Activated CD8-positive, alpha-beta memory T cell treated with anti-CD3 and anti-CD28 coated beads, Interleukin-2, amount 50 U/mL, for 48 hours (primary cell): ENCODE results near the gene E2F1.

Experiments used
- DNase-seq: peaks from one replicate; pipeline ENCODE4 v3.0.0-alpha.2; 2020

E2F1 gene

GRCh38 chr20:33669873-33670640, 16.1 kb downstream of the E2F1 start:
- no peak for DNase-seq

GRCh38 chr20:33669224-33669623, 17.0 kb downstream of the E2F1 start:
- no peak for DNase-seq

GRCh38 chr20:33668466-33669155, 17.6 kb downstream of the E2F1 start:
- DNase-seq: no peak

GRCh38 chr20:33667676-33668465, 18.3 kb downstream of the E2F1 start:
- DNase-seq: peak; percentile 90

GRCh38 chr20:33667245-33667675, 18.9 kb downstream of the E2F1 start:
- peak; percentile 83 for DNase-seq

- peak; percentile 91 for DNase-seq
Observed at GRCh38 chr20:33666293-33667244, 19.6 kb downstream of the E2F1 start, which contains the start of gene ACTL10. Gene ACTL10, plus strand, starts transcription at chr20:33666943. Its CDS starts 555 bp downstream, at chr20:33667498.

- DNase-seq: no peak
Observed at GRCh38 chr20:33664762-33665144, 21.4 kb downstream of the E2F1 start.

- no peak for DNase-seq
Observed at GRCh38 chr20:33664085-33664761, 22.0 kb downstream of the E2F1 start.

- DNase-seq: peak; percentile 91
Observed at GRCh38 chr20:33663161-33664084, 22.8 kb downstream of the E2F1 start.

GRCh38 chr20:33662172-33662571, 24.0 kb downstream of the E2F1 start, which contains the start of gene C20orf144:
Gene C20orf144, plus strand, starts transcription at chr20:33662327. Its CDS starts 19 bp downstream, at chr20:33662346.
- DNase-seq: no peak

GRCh38 chr20:33660685-33661058, 25.5 kb downstream of the E2F1 start:
- DNase-seq: no peak

GRCh38 chr20:33660035-33660684, 26.0 kb downstream of the E2F1 start:
- no peak for DNase-seq

- no peak for DNase-seq
Observed at GRCh38 chr20:33659341-33660034, 26.7 kb downstream of the E2F1 start.

- no peak for DNase-seq
Observed at GRCh38 chr20:33658929-33659328, 27.3 kb downstream of the E2F1 start.

- no peak for DNase-seq
Observed at GRCh38 chr20:33658510-33658909, 27.7 kb downstream of the E2F1 start.

GRCh38 chr20:33657704-33658095, 28.5 kb downstream of the E2F1 start:
- no peak for DNase-seq

- DNase-seq: no peak
Observed at GRCh38 chr20:33656783-33657703, 29.1 kb downstream of the E2F1 start.
